ENCODE measurements around the gene FANCI. TPM values are rescaled to one million over a fixed set of nuclear protein-coding genes. Genes with fewer than 3 reads are reported as not detected.

FANCI gene
- total RNA-seq, 1 donor from 2014 or later = 11.3 TPM

DNA sequence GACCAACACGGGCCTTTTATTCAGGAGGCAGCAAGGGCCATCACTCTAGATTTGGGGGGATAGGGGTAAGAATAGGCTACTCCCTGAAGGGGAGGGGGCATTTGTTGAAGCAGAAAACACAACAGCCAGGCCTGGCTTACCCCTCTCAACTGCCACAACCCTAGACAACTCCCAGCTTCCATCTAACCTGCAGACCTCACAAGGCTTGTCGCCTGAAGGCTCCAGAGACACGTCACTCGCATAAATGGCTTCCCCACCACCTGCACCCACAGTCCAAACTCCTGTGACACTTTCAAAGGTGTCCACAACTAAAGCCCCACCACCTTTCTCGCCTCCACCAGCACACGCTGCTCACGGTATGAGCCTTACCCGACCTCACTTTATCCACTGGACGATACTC is 75.9 kb downstream of the FANCI start:
- no peaks in the 10 kb centered on the region for H3K4me1 Mint-ChIP-seq (ENCODE audit: unreplicated experiment)
- TF ChIP-seq, protein P1, sequence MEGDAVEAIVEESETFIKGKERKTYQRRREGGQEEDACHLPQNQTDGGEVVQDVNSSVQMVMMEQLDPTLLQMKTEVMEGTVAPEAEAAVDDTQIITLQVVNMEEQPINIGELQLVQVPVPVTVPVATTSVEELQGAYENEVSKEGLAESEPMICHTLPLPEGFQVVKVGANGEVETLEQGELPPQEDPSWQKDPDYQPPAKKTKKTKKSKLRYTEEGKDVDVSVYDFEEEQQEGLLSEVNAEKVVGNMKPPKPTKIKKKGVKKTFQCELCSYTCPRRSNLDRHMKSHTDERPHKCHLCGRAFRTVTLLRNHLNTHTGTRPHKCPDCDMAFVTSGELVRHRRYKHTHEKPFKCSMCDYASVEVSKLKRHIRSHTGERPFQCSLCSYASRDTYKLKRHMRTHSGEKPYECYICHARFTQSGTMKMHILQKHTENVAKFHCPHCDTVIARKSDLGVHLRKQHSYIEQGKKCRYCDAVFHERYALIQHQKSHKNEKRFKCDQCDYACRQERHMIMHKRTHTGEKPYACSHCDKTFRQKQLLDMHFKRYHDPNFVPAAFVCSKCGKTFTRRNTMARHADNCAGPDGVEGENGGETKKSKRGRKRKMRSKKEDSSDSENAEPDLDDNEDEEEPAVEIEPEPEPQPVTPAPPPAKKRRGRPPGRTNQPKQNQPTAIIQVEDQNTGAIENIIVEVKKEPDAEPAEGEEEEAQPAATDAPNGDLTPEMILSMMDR (IDR thresholded peaks at IDR 0.05) = no peak
- H3K27me3 Mint-ChIP-seq (ENCODE audit: unreplicated experiment) = no peaks in the 10 kb centered on the region
- no peak overlapping the region for H3K27ac Mint-ChIP-seq (ENCODE audit: unreplicated experiment)
- no peaks in the 10 kb centered on the region for H3K9me3 Mint-ChIP-seq (ENCODE audit: unreplicated experiment)
- no peak for DNase-seq (ENCODE audit: extremely low spot score, unreplicated experiment)
- no peak overlapping the region for H3K4me3 Mint-ChIP-seq (ENCODE audit: unreplicated experiment)
- peaks cover 61% of the 10 kb centered on the region for H3K36me3 Mint-ChIP-seq (ENCODE audit: unreplicated experiment)

DNA sequence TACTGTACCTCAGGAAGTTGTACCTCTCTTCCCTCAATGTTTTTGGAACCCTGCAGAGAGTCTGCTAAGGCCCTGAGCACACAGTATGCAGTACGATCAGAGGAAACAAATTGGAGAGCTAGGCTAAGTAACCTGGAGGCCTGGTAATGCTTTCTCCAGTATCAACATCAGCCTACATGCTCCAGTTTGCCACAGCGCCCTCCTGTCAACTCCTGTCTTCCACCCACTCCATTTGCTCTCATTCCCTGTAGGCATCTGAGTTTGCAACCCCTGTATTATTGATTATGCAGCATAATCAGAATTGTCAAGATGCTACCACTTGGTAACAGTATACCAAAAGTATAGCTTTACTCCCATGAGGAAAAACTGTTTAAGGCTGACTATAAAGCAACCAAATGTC is 76.4 kb downstream of the FANCI start:
- DNase-seq (ENCODE audit: extremely low spot score, unreplicated experiment) = no peak
- no peak overlapping the region for H3K27ac Mint-ChIP-seq (ENCODE audit: unreplicated experiment)
- H3K9me3 Mint-ChIP-seq (ENCODE audit: unreplicated experiment) = no peaks in the 10 kb centered on the region
- H3K4me3 Mint-ChIP-seq (ENCODE audit: unreplicated experiment) = no peak overlapping the region
- TF ChIP-seq, protein P1 (IDR thresholded peaks at IDR 0.05) = no peak
- H3K27me3 Mint-ChIP-seq (ENCODE audit: unreplicated experiment) = no peaks in the 10 kb centered on the region
- H3K36me3 Mint-ChIP-seq (ENCODE audit: unreplicated experiment) = peaks cover 60% of the 10 kb centered on the region
- no peaks in the 10 kb centered on the region for H3K4me1 Mint-ChIP-seq (ENCODE audit: unreplicated experiment)

DNA sequence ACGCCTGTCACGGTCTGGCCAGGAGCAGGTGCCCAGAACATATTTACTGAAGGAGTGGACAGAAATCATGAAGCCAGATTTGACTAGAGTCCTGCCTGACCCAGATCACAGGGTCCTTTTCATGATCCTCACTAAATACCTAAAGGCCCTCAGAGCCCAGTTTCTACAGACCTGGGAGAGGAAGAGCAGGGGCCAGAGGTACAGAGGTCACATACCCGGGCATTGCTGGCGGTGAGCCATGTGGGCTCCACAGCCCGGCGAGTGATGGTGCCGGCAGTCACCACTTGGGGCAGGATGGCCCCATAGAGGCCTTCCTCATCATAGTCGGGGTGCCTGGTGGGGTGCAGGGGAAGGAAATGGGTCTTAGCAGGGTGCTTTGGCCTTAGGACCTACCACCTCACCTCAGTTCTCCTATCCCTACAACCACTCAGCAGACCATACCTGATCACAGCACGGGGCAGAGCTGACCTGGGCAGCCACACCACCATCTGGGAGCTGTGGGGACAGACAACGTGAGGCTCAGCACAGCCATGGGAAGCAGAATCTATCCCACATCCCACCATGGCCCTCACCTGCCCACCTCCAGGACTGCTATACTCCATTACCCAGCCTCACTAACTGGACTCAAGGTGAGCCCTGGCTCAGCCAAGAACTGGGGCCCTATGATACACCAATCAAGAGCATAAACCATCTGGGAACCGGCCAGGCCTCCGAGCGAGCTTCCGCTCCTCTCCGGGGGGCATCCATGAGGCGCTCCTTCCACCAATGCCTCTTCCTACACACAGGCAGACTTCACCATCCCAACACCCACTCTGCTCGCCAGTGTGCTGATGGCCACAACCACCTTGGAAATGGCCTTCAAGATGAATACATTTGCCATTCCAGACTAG is 78.0 kb downstream of the FANCI start:
- Mint-ChIP-seq H3K27ac (ENCODE audit: unreplicated experiment) (no peak overlapping the region), H3K9me3 (ENCODE audit: unreplicated experiment) (no peaks in the 10 kb centered on the region), H3K4me1 (ENCODE audit: unreplicated experiment) (no peaks in the 10 kb centered on the region), H3K36me3 (ENCODE audit: unreplicated experiment) (peaks cover 60% of the 10 kb centered on the region), H3K27me3 (ENCODE audit: unreplicated experiment) (no peaks in the 10 kb centered on the region), H3K4me3 (ENCODE audit: unreplicated experiment) (no peak overlapping the region)
- DNase-seq (ENCODE audit: extremely low spot score, unreplicated experiment) = no peak
- TF ChIP-seq, protein P1 (IDR thresholded peaks at IDR 0.05) = no peak

DNA sequence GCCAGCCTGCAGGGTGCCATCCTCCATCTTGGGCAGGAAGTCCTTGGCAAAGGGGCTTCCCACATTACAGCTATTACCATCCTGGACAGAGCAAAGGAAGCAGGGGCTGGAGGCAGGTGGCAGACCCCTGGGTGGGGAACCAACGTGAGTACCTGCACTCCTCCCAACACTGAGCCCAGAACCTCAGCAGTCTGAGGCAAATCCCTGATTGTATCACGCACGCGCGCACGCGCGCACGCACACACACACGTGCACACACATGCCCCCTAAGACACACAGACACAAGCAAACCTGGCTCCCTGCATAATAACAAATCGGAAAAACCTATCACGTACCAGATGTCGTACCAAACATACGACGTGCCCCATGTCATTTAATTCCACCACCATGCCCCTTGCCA is 79.0 kb downstream of the FANCI start:
- peaks cover 62% of the 10 kb centered on the region for H3K36me3 Mint-ChIP-seq (ENCODE audit: unreplicated experiment)
- TF ChIP-seq, protein P1 (IDR thresholded peaks at IDR 0.05) = no peak
- no peak overlapping the region for H3K27ac Mint-ChIP-seq (ENCODE audit: unreplicated experiment)
- no peaks in the 10 kb centered on the region for H3K4me1 Mint-ChIP-seq (ENCODE audit: unreplicated experiment)
- no peak overlapping the region for H3K4me3 Mint-ChIP-seq (ENCODE audit: unreplicated experiment)
- H3K27me3 Mint-ChIP-seq (ENCODE audit: unreplicated experiment) = no peaks in the 10 kb centered on the region
- no peak for DNase-seq (ENCODE audit: extremely low spot score, unreplicated experiment)
- H3K9me3 Mint-ChIP-seq (ENCODE audit: unreplicated experiment) = no peaks in the 10 kb centered on the region

DNA sequence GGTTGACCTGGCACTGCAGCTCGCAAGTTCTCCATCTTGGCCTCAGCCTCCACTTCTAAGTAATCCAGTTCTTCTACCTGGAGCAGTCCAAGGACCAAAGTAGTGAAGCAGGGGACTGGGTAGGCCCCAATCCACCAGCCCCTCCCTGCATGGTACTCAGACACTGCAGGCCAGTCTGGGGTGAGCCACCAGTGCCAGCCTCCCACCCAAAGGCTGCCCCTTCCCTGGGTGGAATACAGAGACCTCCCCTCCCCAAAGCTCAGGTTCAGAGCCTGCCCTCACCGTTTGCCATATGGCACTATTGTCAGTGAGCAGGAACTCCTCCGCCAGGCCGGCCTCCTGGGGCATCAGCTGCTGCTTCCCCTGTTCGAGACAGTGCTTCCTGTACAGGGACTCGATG is 80.0 kb downstream of the FANCI start:
- Mint-ChIP-seq H3K36me3 (ENCODE audit: unreplicated experiment) (peaks cover 59% of the 10 kb centered on the region), H3K9me3 (ENCODE audit: unreplicated experiment) (no peaks in the 10 kb centered on the region), H3K4me3 (ENCODE audit: unreplicated experiment) (no peak overlapping the region), H3K27ac (ENCODE audit: unreplicated experiment) (no peak overlapping the region), H3K4me1 (ENCODE audit: unreplicated experiment) (no peaks in the 10 kb centered on the region), H3K27me3 (ENCODE audit: unreplicated experiment) (no peaks in the 10 kb centered on the region)
- DNase-seq (ENCODE audit: extremely low spot score, unreplicated experiment) = no peak
- TF ChIP-seq, protein P1 (IDR thresholded peaks at IDR 0.05) = no peak

Data from osteocyte (in vitro differentiated cells).